ENCODE results near the gene HOXC9. TPM values are rescaled to one million over a fixed set of nuclear protein-coding genes. Genes with fewer than 3 reads are reported as not detected.

HOXC9 gene
- total and polyA plus RNA-seq, 2 of the 4 experiments (the other 2 are of a cell fraction): 0.26 TPM; not detected in 1

DNA sequence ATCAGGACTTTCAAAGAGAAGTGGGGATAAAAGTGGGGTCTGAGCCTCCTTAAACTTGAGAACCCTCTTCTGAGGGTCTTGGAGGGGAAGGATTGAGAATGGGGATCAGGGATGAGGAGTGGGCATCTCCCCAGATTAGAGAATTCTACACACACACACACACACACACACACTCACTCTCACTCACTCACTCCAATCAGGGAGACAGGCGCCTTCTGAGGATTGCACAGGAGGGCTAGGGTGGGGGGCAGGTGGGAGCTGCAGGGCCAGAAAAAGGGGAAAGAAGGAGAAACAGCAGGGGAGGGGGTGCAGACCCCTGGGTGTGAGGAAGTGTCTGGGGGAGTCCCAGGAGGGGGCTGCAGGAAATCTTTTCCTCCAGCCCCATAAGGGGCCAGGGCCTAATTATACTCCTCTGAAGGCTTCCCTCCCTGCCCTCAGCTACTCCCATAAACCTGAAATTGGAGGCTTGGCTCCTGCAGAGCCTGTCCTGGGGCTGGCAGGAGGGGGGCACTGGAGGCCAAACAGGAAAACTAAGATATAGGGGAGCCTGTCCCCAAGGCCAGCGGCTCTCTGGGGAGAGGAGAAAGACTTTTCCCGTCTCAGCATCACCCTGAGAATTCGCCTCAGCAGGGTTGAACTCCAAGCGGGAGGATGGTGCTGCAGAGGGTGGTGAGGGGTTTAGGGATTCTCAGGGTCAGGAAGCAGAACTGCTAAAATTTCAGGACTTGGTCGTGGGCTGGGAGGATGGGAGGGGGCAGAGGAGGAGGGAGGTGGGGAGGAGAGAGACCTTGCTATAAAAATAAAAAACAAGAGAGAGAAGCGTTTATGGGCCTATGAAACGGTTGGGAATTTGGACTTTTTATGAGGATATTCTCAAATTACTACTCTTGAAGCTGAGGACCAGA is 1.6 kb downstream of the HOXC9 start (continued):
- TF ChIP-seq MAFK (IDR thresholded peaks at IDR 0.05; ENCODE audit: low read depth, low read length) (no peak), BHLHE40 (IDR thresholded peaks at IDR 0.05; ENCODE audit: low read depth, low read length) (no peak)

GRCh38 chr12:54002278-54002914 is 2.4 kb downstream of the HOXC9 start:
- ATAC-seq (ENCODE audit: low read depth): no peak
- no peak overlapping the region for H3K27ac ChIP-seq (ENCODE audit: insufficient read depth, low read length)
- WGBS, 2 experiments (ENCODE audit: extremely low coverage in 2 of 2, insufficient read length in 1 of 2): no CpG with 5 or more reads among the region's 19 CpGs
- no peaks in the 10 kb centered on the region for H3K79me1 ChIP-seq (ENCODE audit: low read depth in 1 of 2, low read length in 2 of 2)
- H3K4me1 ChIP-seq (ENCODE audit: control insufficient read depth, insufficient read depth, low read length): no peaks in the 10 kb centered on the region
- H3K23ac ChIP-seq (ENCODE audit: low read depth, low read length): no peak overlapping the region
- H4K91ac ChIP-seq (ENCODE audit: insufficient read depth, low read depth, low read length): no peak overlapping the region
- no peak overlapping the region for H2BK20ac ChIP-seq (ENCODE audit: low read depth, low read length)
- no peak overlapping the region for H2BK5ac ChIP-seq (ENCODE audit: low read depth, low read length, poor library complexity, severe bottlenecking)
- H3K4ac ChIP-seq (ENCODE audit: low read depth, low read length): no peak overlapping the region
- H3K9me3 ChIP-seq (ENCODE audit: control insufficient read depth, insufficient read depth, low read length): peaks cover 8% of the 10 kb centered on the region; the same call in 1 of the 2 replicates
- intact Hi-C loops (cut with micrococcal nuclease) (loop anchor here (10.0 kb wide), 1 partner anchor 298 kb away; no protein-coding TSS in a partner anchor), dilution Hi-C loops (cut with HindIII; ENCODE audit: low sequenced_read_pairs, unreplicated experiment) (no loop called here), in situ Hi-C loops (cut with MboI; ENCODE audit: low sequenced_read_pairs) (no loop called here)
- no peak overlapping the region for H2BK15ac ChIP-seq (ENCODE audit: low read depth, low read length)
- no peak overlapping the region for H3K56ac ChIP-seq (ENCODE audit: extremely low read depth, insufficient read depth, low read length)
- H4K8ac ChIP-seq (ENCODE audit: low read depth in 2 of 2, low read length in 2 of 2): no peak overlapping the region
- no peaks in the 10 kb centered on the region for H3K9me1 ChIP-seq (ENCODE audit: insufficient read depth, low read length)
- CTCF ChIA-PET: no interaction called here
- no peak overlapping the region for H3K14ac ChIP-seq (replicated peaks; ENCODE audit: low read depth, low read length)
- no peak overlapping the region for H3K18ac ChIP-seq (ENCODE audit: low read depth, low read length)
- TF ChIP-seq RCOR1 (IDR thresholded peaks at IDR 0.05; ENCODE audit: insufficient replicate concordance, low read length) (no peak), SMC3 (IDR thresholded peaks at IDR 0.05; ENCODE audit: low read depth, low read length) (no peak), USF2 (IDR thresholded peaks at IDR 0.05; ENCODE audit: low read depth, low read length) (no peak), BHLHE40 (IDR thresholded peaks at IDR 0.05; ENCODE audit: low read depth, low read length) (no peak), CHD1 (IDR thresholded peaks at IDR 0.05; ENCODE audit: low read depth, low read length) (no peak), FOS (IDR thresholded peaks at IDR 0.05; ENCODE audit: low read depth, low read length) (no peak)
- TF ChIP-seq, protein P1, sequence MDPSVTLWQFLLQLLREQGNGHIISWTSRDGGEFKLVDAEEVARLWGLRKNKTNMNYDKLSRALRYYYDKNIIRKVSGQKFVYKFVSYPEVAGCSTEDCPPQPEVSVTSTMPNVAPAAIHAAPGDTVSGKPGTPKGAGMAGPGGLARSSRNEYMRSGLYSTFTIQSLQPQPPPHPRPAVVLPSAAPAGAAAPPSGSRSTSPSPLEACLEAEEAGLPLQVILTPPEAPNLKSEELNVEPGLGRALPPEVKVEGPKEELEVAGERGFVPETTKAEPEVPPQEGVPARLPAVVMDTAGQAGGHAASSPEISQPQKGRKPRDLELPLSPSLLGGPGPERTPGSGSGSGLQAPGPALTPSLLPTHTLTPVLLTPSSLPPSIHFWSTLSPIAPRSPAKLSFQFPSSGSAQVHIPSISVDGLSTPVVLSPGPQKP (IDR thresholded peaks at IDR 0.05; ENCODE audit: borderline replicate concordance, low read depth, low read length): no peak
- DNase-seq: no peak
- H4K5ac ChIP-seq (ENCODE audit: low read depth, low read length): no peak overlapping the region
- POLR2A ChIA-PET (ENCODE audit: unreplicated experiment): no interaction called here
- no peak overlapping the region for H3K9ac ChIP-seq (ENCODE audit: low read depth, low read length)
- no peak overlapping the region for H2AFZ ChIP-seq (replicated peaks; ENCODE audit: low read length, poor library complexity)
- no peak overlapping the region for H2AK9ac ChIP-seq (replicated peaks; ENCODE audit: low read depth, low read length, poor library complexity)
- no peaks in the 10 kb centered on the region for H4K20me1 ChIP-seq (ENCODE audit: insufficient read depth, low read length)
- no peak overlapping the region for H2AK5ac ChIP-seq (ENCODE audit: low read depth, low read length)
- no peak overlapping the region for H3K4me3 ChIP-seq (ENCODE audit: insufficient read depth, low read depth, low read length)
- no peaks in the 10 kb centered on the region for H3K36me3 ChIP-seq (ENCODE audit: control insufficient read depth, insufficient read depth, low read length)
- peaks cover 96% of the 10 kb centered on the region for H3K27me3 ChIP-seq (ENCODE audit: control insufficient read depth, insufficient read depth, low read length)
- no peak overlapping the region for H3K4me2 ChIP-seq (ENCODE audit: low read depth, low read length)
- no peak overlapping the region for H2BK120ac ChIP-seq (ENCODE audit: low read depth, low read length)
- BruUV-seq (replicated peaks): no TSS peak
